ENCODE results near the gene NALCN.

GRCh38 chr13:101434486-101434885 lies 18.2 kb upstream of the NALCN start:
- TF ChIP-seq ZNF274 (IDR thresholded peaks at IDR 0.05; ENCODE audit: low read depth, low read length) (no peak), YY1 (IDR thresholded peaks at IDR 0.05; ENCODE audit: insufficient read depth, insufficient read length) (no peak)
